NCI-H146 (cell line): ENCODE results near the gene FER.
"Not testable (repeated sequence)": the region's sequence is repeated elsewhere in the genome, so short reads cannot be mapped to it uniquely, and the experiment has no call there.

Source experiments
- DNase-seq: peaks from one replicate; lab custom pipeline; 2025; lab: John Stamatoyannopoulos, UW

The FER gene

GRCh38 chr5:109125755-109126429, 378.2 kb downstream of the FER start:
- no peak for DNase-seq

GRCh38 chr5:109126481-109126880, 378.8 kb downstream of the FER start:
- DNase-seq, result no peak

- DNase-seq, result no peak
Measured at GRCh38 chr5:109136906-109137305, 389.2 kb downstream of the FER start.

- no peak for DNase-seq
Measured at GRCh38 chr5:109141222-109142200, 393.8 kb downstream of the FER start.

GRCh38 chr5:109143031-109143430, 395.3 kb downstream of the FER start:
- no peak for DNase-seq

- no peak for DNase-seq
Measured at GRCh38 chr5:109145139-109145538, 397.4 kb downstream of the FER start.

GRCh38 chr5:109146591-109146990, 398.9 kb downstream of the FER start:
- no peak for DNase-seq

GRCh38 chr5:109152565-109152964, 404.9 kb downstream of the FER start:
- DNase-seq, result no peak

- DNase-seq, result no peak
Measured at GRCh38 chr5:109155625-109156024, 407.9 kb downstream of the FER start.

- DNase-seq, result no peak
Measured at GRCh38 chr5:109156885-109157284, 409.2 kb downstream of the FER start.

GRCh38 chr5:109160468-109160867, 412.8 kb downstream of the FER start:
- DNase-seq, result no peak

- no peak for DNase-seq
Measured at GRCh38 chr5:109161914-109162683, 414.4 kb downstream of the FER start.

- no peak for DNase-seq
Measured at GRCh38 chr5:109163336-109163735, 415.6 kb downstream of the FER start.

- DNase-seq, result no peak
Measured at GRCh38 chr5:109164001-109164400, 416.3 kb downstream of the FER start.

GRCh38 chr5:109167586-109167985, 419.9 kb downstream of the FER start:
- DNase-seq, result no peak

- DNase-seq, result no peak
Measured at GRCh38 chr5:109168151-109168550, 420.5 kb downstream of the FER start.

- DNase-seq, result no peak
Measured at GRCh38 chr5:109170629-109171350, 423.1 kb downstream of the FER start.

- DNase-seq, result not testable (repeated sequence)
Measured at GRCh38 chr5:109171437-109172073, 423.9 kb downstream of the FER start.

GRCh38 chr5:109173036-109173794, 425.5 kb downstream of the FER start:
- DNase-seq, result no peak

- no peak for DNase-seq
Measured at GRCh38 chr5:109177227-109177626, 429.5 kb downstream of the FER start.
